Astrocyte (in vitro differentiated cells and primary cell): ENCODE results near the gene FER.

ENCODE experiments used
- CTCF ChIP-seq: IDR thresholded peaks from 2 replicates; pipeline ENCODE4 v1.5.1; 2011; ENCODE audit warnings: low read depth, mild to moderate bottlenecking, inconsistent platforms, low read length, moderate library complexity; ENCODE audit not compliant: insufficient read depth
- EZH2 ChIP-seq: IDR thresholded peaks from 2 replicates; pipeline ENCODE4 v1.6.1; 2012; ENCODE audit warnings: mild to moderate bottlenecking, low read length, inconsistent platforms; ENCODE audit not compliant: insufficient read depth

GRCh38 chr5:109168151-109168550, 420.5 kb downstream of the FER start:
- TF ChIP-seq CTCF (no peak), EZH2 (no peak)
